ENCODE data around the gene SIGLEC5. TPM values are rescaled to one million over a fixed set of nuclear protein-coding genes. Genes with fewer than 3 reads are reported as not detected.

SIGLEC5 gene
- total and polyA plus RNA-seq, 2 of the 8 experiments (the other 6 are each of a cell fraction or from before 2014, with no cell fraction given): not detected

- TF ChIP-seq KDM5A (IDR thresholded peaks at IDR 0.05; ENCODE audit: low read length) (no peak), CHD1 (IDR thresholded peaks at IDR 0.05; ENCODE audit: low read depth, low read length) (no peak)
Observed at GRCh38 chr19:51652266-51652665, 22.1 kb upstream of the SIGLEC5 start (continued).
